SK-N-SH (cell line): ENCODE results near the gene PTPRD. TPM values are rescaled to one million over a fixed set of nuclear protein-coding genes. Genes with fewer than 3 reads are reported as not detected.

ENCODE experiments used
- CTCF ChIA-PET: fragments of 300-600, 350-600 bp; formaldehyde crosslinking; extraction: SDS; loops from one replicate; lab custom pipeline; 2021; lab: Yijun Ruan, JAX
- POLR2A ChIA-PET: fragments of 350-600 bp; sonication (Branson Sonifier 250); formaldehyde crosslinking; extraction: SDS; loops from one replicate; lab custom pipeline; 2020; ENCODE audit warnings: antibody characterized with exemption, inconsistent platforms; lab: Yijun Ruan, JAX
- DNase-seq: peaks from one replicate; pipeline ENCODE4 v3.0.0; 2012
- H2AFZ ChIP-seq: fragments of 200-600 bp; sonication (generic); 2 replicates; pipeline ENCODE4 v1.8.1; 2016; ENCODE audit warnings: antibody characterized with exemption, mild to moderate bottlenecking, low read depth
- H3F3A ChIP-seq: fragments of 200-600 bp; sonication (generic); replicated peaks from 2 replicates; pipeline ENCODE3; 2016; ENCODE audit warnings: antibody characterized with exemption, mild to moderate bottlenecking; ENCODE audit not compliant: insufficient read depth
- H3K27ac ChIP-seq, 2 experiments: fragments of 200-500 bp in 1 of 2; fragments of 200-600 bp in 1 of 2; sonication (Bioruptor generic) in 1 of 2; sonication (generic), shearing (Covaris generic) in 1 of 2; 2 replicates each; pipeline versions ENCODE4 v1.5.1 to v1.6.1; 2014 to 2016; ENCODE audit warnings: low read depth in 2 of 2, inconsistent platforms in 1 of 2, low read length in 1 of 2, mild to moderate bottlenecking in 1 of 2, mixed read lengths in 1 of 2
- H3K27me3 ChIP-seq: fragments of 200-600 bp; sonication (generic), shearing (Covaris generic); 2 replicates; pipeline ENCODE4 v1.6.1; 2016; ENCODE audit warnings: mixed run types; ENCODE audit not compliant: insufficient read depth
- H3K36me3 ChIP-seq, 2 experiments: fragments of 200-500 bp in 1 of 2; fragments of 200-600 bp in 1 of 2; sonication (Bioruptor generic) in 1 of 2; sonication (generic) in 1 of 2; replicated peaks in 1 of 2; 2 replicates each; pipeline versions ENCODE3 to v1.5.1; 2014 to 2016; ENCODE audit warnings: low read length in 1 of 2, mild to moderate bottlenecking in 1 of 2; ENCODE audit not compliant: insufficient read depth in 2 of 2, control insufficient read depth in 1 of 2
- H3K4me1 ChIP-seq, 2 experiments: fragments of 200-500 bp in 1 of 2; fragments of 200-600 bp in 1 of 2; sonication (Bioruptor generic) in 1 of 2; sonication (generic), shearing (Covaris generic) in 1 of 2; 2 replicates each; pipeline versions ENCODE4 v1.5.1 to v1.6.1; 2014 to 2016; ENCODE audit warnings: low read depth in 1 of 2, low read length in 1 of 2, mixed run types in 1 of 2; ENCODE audit not compliant: insufficient read depth in 2 of 2, control insufficient read depth in 1 of 2
- H3K4me2 ChIP-seq: fragments of 200-600 bp; sonication (generic), shearing (Covaris generic); 2 replicates; pipeline ENCODE4 v1.6.1; 2017; ENCODE audit warnings: mixed run types
- H3K4me3 ChIP-seq, 2 experiments: fragments of 200-500 bp in 1 of 2; fragments of 200-600 bp in 1 of 2; sonication (Bioruptor generic) in 1 of 2; sonication (generic), shearing (Covaris generic) in 1 of 2; 2 replicates each; pipeline versions ENCODE4 v1.5.1 to v1.8.1; 2014 to 2016; ENCODE audit warnings: low read depth in 2 of 2, inconsistent platforms in 1 of 2, low read length in 1 of 2, mild to moderate bottlenecking in 1 of 2, mixed read lengths in 1 of 2, moderate library complexity in 1 of 2
- H3K79me2 ChIP-seq: fragments of 200-600 bp; sonication (generic); 2 replicates; pipeline ENCODE4 v1.8.1; 2017; ENCODE audit warnings: mild to moderate bottlenecking; ENCODE audit not compliant: insufficient read depth
- H3K9ac ChIP-seq: fragments of 200-600 bp; sonication (generic); 2 replicates; pipeline ENCODE4 v1.6.1; 2017; ENCODE audit warnings: mixed run types
- H3K9me2 ChIP-seq: fragments of 200-600 bp; sonication (generic); 2 replicates; pipeline ENCODE4 v1.6.1; 2017; ENCODE audit warnings: mixed run types
- H3K9me3 ChIP-seq: fragments of 200-600 bp; sonication (generic); 2 replicates; pipeline ENCODE4 v1.6.1; 2017; ENCODE audit warnings: mixed run types, mild to moderate bottlenecking, moderate library complexity
- H4K20me1 ChIP-seq: fragments of 200-600 bp; sonication (generic); 2 replicates; pipeline ENCODE4 v1.6.1; 2017; ENCODE audit warnings: mild to moderate bottlenecking, mixed run types; ENCODE audit not compliant: insufficient read depth
- CTCF ChIP-seq: fragments of 200-600 bp; sonication (generic); IDR thresholded peaks from 2 replicates; pipeline ENCODE4 v1.6.1; 2017; ENCODE audit warnings: antibody characterized with exemption, mild to moderate bottlenecking, moderate library complexity
- EP300 ChIP-seq, 2 experiments: IDR thresholded peaks; 2 replicates each; pipeline versions ENCODE4 v1.4.0 to v1.6.1; 2012; ENCODE audit warnings: borderline replicate concordance in 1 of 2, low read depth in 1 of 2, low read length in 1 of 2
- GABPA ChIP-seq: IDR thresholded peaks from 2 replicates; pipeline ENCODE4 v1.4.0; 2012; ENCODE audit warnings: low read depth, mild to moderate bottlenecking
- GATA2 ChIP-seq: sonication (generic); formaldehyde crosslinking; IDR thresholded peaks from 2 replicates; pipeline ENCODE4 v1.5.0; 2020; ENCODE audit warnings: mild to moderate bottlenecking, missing genetic modification reagents
- JUND ChIP-seq: IDR thresholded peaks from 2 replicates; pipeline ENCODE4 v1.4.0; 2012
- POLR2AphosphoS5 ChIP-seq: IDR thresholded peaks from 2 replicates; pipeline ENCODE4 v1.6.1; 2012; ENCODE audit warnings: low read depth, low read length
- RAD21 ChIP-seq: IDR thresholded peaks from 2 replicates; pipeline ENCODE4 v1.6.1; 2012; ENCODE audit warnings: mild to moderate bottlenecking, low read length
- RCOR1 ChIP-seq: fragments of 150-350 bp; IDR thresholded peaks from 2 replicates; pipeline ENCODE4 v1.6.1; 2017; ENCODE audit warnings: antibody characterized with exemption, low read length
- RXRA ChIP-seq: IDR thresholded peaks from 2 replicates; pipeline ENCODE4 v1.4.0; 2012; ENCODE audit warnings: low read depth, mild to moderate bottlenecking, borderline replicate concordance
- TAF1 ChIP-seq: IDR thresholded peaks from 2 replicates; pipeline ENCODE4 v1.6.1; 2012; ENCODE audit warnings: low read depth, mild to moderate bottlenecking, low read length, moderate library complexity, borderline replicate concordance
- TCF12 ChIP-seq: IDR thresholded peaks from 2 replicates; pipeline ENCODE4 v1.4.0; 2012
- TEAD4 ChIP-seq: IDR thresholded peaks from 2 replicates; pipeline ENCODE4 v1.4.0; 2012; ENCODE audit warnings: mild to moderate bottlenecking, borderline replicate concordance; ENCODE audit not compliant: insufficient read depth
- YY1 ChIP-seq: IDR thresholded peaks from 2 replicates; pipeline ENCODE4 v1.4.0; 2012; ENCODE audit warnings: low read depth, mild to moderate bottlenecking
- ZBTB33 ChIP-seq: IDR thresholded peaks from 2 replicates; pipeline ENCODE4 v1.4.0; 2012; ENCODE audit warnings: low read depth, borderline replicate concordance
- WGBS: methylation state at CpG from one replicate; pipeline ENCODE4 v1.1.6; 2017; ENCODE audit warnings: low lambda C conversion rate; 5-methylcytosine and 5-hydroxymethylcytosine counted together
- polyA plus RNA-seq, 3 experiments: library from polyadenylated mRNA; depleted of rRNA; stranded (reverse); fragments of >200 nt; gene quantifications; 2 replicates each; pipeline ENCODE4 v1.2.3, GENCODE V29; 2012
- TF ChIP-seq, protein P1 (sequence below): IDR thresholded peaks from 2 replicates; pipeline ENCODE4 v1.6.1; 2012; ENCODE audit warnings: mild to moderate bottlenecking, low read depth, low read length, moderate library complexity
- TF ChIP-seq, protein P2 (sequence below): IDR thresholded peaks from 2 replicates; pipeline ENCODE4 v1.4.0; 2012; ENCODE audit warnings: low read depth
- TF ChIP-seq, protein P3 (sequence below): fragments of 150-350 bp; IDR thresholded peaks from 2 replicates; pipeline ENCODE4 v1.6.1; 2017; ENCODE audit warnings: antibody characterized with exemption, low read length, low read depth, borderline replicate concordance
- TF ChIP-seq, protein P4 (sequence below): IDR thresholded peaks from 2 replicates; pipeline ENCODE4; 2012

The PTPRD gene
- polyA plus RNA-seq, 1 of the 3 experiments (the other 2 are of a cell fraction), result 0.15 TPM

DNA sequence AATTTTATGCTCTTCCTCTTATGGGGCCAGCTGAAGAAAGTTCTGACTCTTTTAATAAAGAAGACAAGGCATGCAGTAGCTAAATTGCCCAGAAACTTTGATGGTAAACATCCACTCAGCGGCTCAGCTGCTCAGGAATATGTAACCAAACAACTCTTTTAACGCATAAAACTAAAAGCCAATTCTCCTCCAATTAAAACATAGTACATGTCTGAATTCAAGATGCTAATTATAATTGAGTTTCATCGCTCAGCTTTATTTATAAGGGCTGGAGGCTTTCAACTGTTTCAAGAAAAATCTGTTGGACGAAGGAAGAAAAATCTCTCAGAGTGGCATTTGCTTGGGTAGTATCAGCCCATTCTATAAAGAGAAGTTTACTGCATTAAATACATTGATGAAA, 359.5 kb downstream of the PTPRD start:
- Histone ChIP-seq H3K9me2 (no peaks in the 10 kb centered on the region), H2AFZ (no peak overlapping the region), H3K4me3 (no peak overlapping the region), H3K27me3 (no peaks in the 10 kb centered on the region), H3K9me3 (no peaks in the 10 kb centered on the region; the same call in 1 of the 2 replicates), H4K20me1 (no peaks in the 10 kb centered on the region), H3K79me2 (no peaks in the 10 kb centered on the region), H3K9ac (no peak overlapping the region), H3K4me1 (no peaks in the 10 kb centered on the region), H3K27ac (no peak overlapping the region), H3K36me3 (no peaks in the 10 kb centered on the region), H3K4me2 (no peak overlapping the region), H3F3A (no peaks in the 10 kb centered on the region)
- no peak for DNase-seq
- ChIA-PET POLR2A (no interaction called here), CTCF (no interaction called here)
- WGBS, result 59% methylated on average over 4 of the region's 4 CpGs
- TF ChIP-seq, protein P1, sequence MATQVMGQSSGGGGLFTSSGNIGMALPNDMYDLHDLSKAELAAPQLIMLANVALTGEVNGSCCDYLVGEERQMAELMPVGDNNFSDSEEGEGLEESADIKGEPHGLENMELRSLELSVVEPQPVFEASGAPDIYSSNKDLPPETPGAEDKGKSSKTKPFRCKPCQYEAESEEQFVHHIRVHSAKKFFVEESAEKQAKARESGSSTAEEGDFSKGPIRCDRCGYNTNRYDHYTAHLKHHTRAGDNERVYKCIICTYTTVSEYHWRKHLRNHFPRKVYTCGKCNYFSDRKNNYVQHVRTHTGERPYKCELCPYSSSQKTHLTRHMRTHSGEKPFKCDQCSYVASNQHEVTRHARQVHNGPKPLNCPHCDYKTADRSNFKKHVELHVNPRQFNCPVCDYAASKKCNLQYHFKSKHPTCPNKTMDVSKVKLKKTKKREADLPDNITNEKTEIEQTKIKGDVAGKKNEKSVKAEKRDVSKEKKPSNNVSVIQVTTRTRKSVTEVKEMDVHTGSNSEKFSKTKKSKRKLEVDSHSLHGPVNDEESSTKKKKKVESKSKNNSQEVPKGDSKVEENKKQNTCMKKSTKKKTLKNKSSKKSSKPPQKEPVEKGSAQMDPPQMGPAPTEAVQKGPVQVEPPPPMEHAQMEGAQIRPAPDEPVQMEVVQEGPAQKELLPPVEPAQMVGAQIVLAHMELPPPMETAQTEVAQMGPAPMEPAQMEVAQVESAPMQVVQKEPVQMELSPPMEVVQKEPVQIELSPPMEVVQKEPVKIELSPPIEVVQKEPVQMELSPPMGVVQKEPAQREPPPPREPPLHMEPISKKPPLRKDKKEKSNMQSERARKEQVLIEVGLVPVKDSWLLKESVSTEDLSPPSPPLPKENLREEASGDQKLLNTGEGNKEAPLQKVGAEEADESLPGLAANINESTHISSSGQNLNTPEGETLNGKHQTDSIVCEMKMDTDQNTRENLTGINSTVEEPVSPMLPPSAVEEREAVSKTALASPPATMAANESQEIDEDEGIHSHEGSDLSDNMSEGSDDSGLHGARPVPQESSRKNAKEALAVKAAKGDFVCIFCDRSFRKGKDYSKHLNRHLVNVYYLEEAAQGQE, result no peak
- TF ChIP-seq JUND (no peak), CTCF (no peak), EP300 (IDR thresholded peaks at IDR 0.05; ENCODE audit: borderline replicate concordance in 1 of 2, low read depth in 1 of 2, low read length in 1 of 2) (no peak), GATA2 (CRISPR knock-in tag) (no peak), TAF1 (no peak), ZBTB33 (no peak), RCOR1 (no peak), TEAD4 (no peak), RAD21 (no peak), YY1 (no peak), TCF12 (no peak), GABPA (no peak), POLR2AphosphoS5 (no peak), RXRA (no peak)
- TF ChIP-seq, protein P2, sequence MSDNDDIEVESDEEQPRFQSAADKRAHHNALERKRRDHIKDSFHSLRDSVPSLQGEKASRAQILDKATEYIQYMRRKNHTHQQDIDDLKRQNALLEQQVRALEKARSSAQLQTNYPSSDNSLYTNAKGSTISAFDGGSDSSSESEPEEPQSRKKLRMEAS, result no peak
- TF ChIP-seq, protein P3, sequence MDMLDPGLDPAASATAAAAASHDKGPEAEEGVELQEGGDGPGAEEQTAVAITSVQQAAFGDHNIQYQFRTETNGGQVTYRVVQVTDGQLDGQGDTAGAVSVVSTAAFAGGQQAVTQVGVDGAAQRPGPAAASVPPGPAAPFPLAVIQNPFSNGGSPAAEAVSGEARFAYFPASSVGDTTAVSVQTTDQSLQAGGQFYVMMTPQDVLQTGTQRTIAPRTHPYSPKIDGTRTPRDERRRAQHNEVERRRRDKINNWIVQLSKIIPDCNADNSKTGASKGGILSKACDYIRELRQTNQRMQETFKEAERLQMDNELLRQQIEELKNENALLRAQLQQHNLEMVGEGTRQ, result no peak
- TF ChIP-seq, protein P4, sequence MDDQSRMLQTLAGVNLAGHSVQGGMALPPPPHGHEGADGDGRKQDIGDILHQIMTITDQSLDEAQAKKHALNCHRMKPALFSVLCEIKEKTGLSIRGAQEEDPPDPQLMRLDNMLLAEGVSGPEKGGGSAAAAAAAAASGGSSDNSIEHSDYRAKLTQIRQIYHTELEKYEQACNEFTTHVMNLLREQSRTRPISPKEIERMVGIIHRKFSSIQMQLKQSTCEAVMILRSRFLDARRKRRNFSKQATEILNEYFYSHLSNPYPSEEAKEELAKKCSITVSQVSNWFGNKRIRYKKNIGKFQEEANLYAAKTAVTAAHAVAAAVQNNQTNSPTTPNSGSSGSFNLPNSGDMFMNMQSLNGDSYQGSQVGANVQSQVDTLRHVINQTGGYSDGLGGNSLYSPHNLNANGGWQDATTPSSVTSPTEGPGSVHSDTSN, result no peak
